ENCODE results near the gene SLC26A6.

DNA sequence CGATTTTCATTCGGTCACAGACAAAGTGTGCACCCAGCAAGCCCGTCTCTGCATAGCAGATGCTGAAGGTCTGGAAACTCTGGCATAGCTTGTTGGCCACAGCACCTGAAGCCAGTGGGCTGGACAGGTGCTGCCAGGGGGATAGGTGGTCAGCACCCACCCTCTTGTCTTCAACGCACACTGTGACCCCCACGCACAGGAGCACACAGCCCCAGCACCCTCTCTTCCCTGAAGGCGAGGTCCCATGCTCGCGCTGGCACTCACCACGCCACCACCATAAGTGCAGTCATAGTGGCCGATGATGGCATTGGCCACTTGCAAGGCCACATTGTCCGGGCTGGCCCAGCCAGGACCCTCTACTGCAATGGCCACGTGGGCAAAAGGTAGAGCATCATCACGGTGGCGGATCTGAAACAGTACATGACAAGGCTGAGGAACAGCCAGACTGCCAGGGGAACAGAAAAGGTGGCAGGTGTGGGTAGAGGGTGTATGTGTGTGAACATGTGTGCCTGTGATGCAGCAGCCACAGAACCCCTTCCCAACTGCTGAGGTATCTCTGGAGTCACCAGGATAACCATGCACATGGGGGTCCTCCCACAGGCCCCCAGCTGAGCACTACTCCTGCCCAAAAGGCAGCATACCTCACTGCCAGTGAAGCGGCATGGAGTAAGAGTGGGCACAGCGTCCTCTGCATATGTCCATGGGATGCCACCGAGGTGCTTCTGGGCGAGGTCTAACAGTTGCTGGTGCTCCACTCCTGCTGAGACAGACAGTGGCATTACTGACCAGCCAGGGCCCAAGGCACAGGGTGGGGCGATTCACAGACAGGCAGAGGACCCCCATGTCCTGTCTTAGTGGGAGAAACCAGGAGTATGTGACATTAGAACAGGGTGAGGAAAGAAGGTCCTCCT is 34.3 kb downstream of the SLC26A6 start:
- TF ChIP-seq, protein P1, sequence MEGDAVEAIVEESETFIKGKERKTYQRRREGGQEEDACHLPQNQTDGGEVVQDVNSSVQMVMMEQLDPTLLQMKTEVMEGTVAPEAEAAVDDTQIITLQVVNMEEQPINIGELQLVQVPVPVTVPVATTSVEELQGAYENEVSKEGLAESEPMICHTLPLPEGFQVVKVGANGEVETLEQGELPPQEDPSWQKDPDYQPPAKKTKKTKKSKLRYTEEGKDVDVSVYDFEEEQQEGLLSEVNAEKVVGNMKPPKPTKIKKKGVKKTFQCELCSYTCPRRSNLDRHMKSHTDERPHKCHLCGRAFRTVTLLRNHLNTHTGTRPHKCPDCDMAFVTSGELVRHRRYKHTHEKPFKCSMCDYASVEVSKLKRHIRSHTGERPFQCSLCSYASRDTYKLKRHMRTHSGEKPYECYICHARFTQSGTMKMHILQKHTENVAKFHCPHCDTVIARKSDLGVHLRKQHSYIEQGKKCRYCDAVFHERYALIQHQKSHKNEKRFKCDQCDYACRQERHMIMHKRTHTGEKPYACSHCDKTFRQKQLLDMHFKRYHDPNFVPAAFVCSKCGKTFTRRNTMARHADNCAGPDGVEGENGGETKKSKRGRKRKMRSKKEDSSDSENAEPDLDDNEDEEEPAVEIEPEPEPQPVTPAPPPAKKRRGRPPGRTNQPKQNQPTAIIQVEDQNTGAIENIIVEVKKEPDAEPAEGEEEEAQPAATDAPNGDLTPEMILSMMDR (IDR thresholded peaks at IDR 0.05) = no peak
- TF ChIP-seq POLR2AphosphoS5 (IDR thresholded peaks at IDR 0.05) (no peak), POLR2A (IDR thresholded peaks at IDR 0.05) (no peak)
